Measurements from ENCODE around the gene SLC2A4. TPM values are rescaled to one million over a fixed set of nuclear protein-coding genes. Genes with fewer than 3 reads are reported as not detected.

Gene SLC2A4
- total and polyA plus RNA-seq, 5 donors: 57.6 to 146 (median 102) TPM

Other genes starting within 250 kb of the SLC2A4 start
Only the 30 nearest of the 33 such genes appear.
- 1 to 10 TPM; 5.2 to 9.5 (median 7.6) TPM for gene CLEC10A, start 201.5 kb upstream of the SLC2A4 start, total RNA-seq
- 1.6 TPM for gene CLEC10A, start 201.5 kb upstream of the SLC2A4 start, polyA plus RNA-seq
- gene ASGR2, start 166.9 kb upstream of the SLC2A4 start, total RNA-seq: under 1 TPM in 3 of 4 donors, not detected in 1; 0.21 to 0.64 (median 0.29) TPM
- gene ASGR2, start 166.9 kb upstream of the SLC2A4 start, polyA plus RNA-seq: 0.14 TPM
- under 1 TPM; 0.35 to 0.86 (median 0.63) TPM for gene ASGR1, start 102.3 kb upstream of the SLC2A4 start, total RNA-seq
- 0.57 TPM for gene ASGR1, start 102.3 kb upstream of the SLC2A4 start, polyA plus RNA-seq
- gene DLG4, start 61.9 kb upstream of the SLC2A4 start, total RNA-seq: 10 to 100 TPM; 28.7 to 36.2 (median 31.5) TPM
- 23.3 TPM for gene DLG4, start 61.9 kb upstream of the SLC2A4 start, polyA plus RNA-seq
- gene ACADVL, start 61.8 kb upstream of the SLC2A4 start, total RNA-seq: 1,000 to 10,000 TPM in 3 of 4 donors, 100 to 1,000 TPM in 1; 896 to 1,154 (median 1,049) TPM
- gene ACADVL, start 61.8 kb upstream of the SLC2A4 start, polyA plus RNA-seq: 1,142 TPM
- 10 to 100 TPM; 20.0 to 26.1 (median 23.4) TPM for gene DVL2, start 47.2 kb upstream of the SLC2A4 start, total RNA-seq
- gene DVL2, start 47.2 kb upstream of the SLC2A4 start, polyA plus RNA-seq: 14.6 TPM
- gene PHF23, start 42.3 kb upstream of the SLC2A4 start, total RNA-seq: 10 to 100 TPM; 22.2 to 30.4 (median 24.5) TPM
- gene PHF23, start 42.3 kb upstream of the SLC2A4 start, polyA plus RNA-seq: 18.8 TPM
- 100 to 1,000 TPM; 492 to 540 (median 522) TPM for gene GABARAP, start 39.3 kb upstream of the SLC2A4 start, total RNA-seq
- 741 TPM for gene GABARAP, start 39.3 kb upstream of the SLC2A4 start, polyA plus RNA-seq
- gene CTDNEP1, start 30.0 kb upstream of the SLC2A4 start, total RNA-seq: 100 to 1,000 TPM; 118 to 124 (median 122) TPM
- gene CTDNEP1, start 30.0 kb upstream of the SLC2A4 start, polyA plus RNA-seq: 80.1 TPM
- 100 to 1,000 TPM in 1 of 4 donors, 10 to 100 TPM in 3; 37.9 to 100 (median 82.9) TPM for gene ELP5, start 29.5 kb upstream of the SLC2A4 start, total RNA-seq
- gene ELP5, start 29.5 kb upstream of the SLC2A4 start, polyA plus RNA-seq: 41.7 TPM
- gene CLDN7, start 19.2 kb upstream of the SLC2A4 start, total RNA-seq: 1 to 10 TPM; 1.8 to 3.4 (median 2.8) TPM
- gene CLDN7, start 19.2 kb upstream of the SLC2A4 start, polyA plus RNA-seq: 2.9 TPM
- 1 to 10 TPM; 1.4 to 3.1 (median 1.8) TPM for gene YBX2, start 12.9 kb downstream of the SLC2A4 start, total RNA-seq
- 5.3 TPM for gene YBX2, start 12.9 kb downstream of the SLC2A4 start, polyA plus RNA-seq
- gene EIF5A, start 25.9 kb downstream of the SLC2A4 start, total RNA-seq: 100 to 1,000 TPM; 259 to 311 (median 268) TPM
- 301 TPM for gene EIF5A, start 25.9 kb downstream of the SLC2A4 start, polyA plus RNA-seq
- 10 to 100 TPM; 65.0 to 76.1 (median 65.8) TPM for gene GPS2, start 33.6 kb downstream of the SLC2A4 start, total RNA-seq
- gene GPS2, start 33.6 kb downstream of the SLC2A4 start, polyA plus RNA-seq: 68.4 TPM
- 10 to 100 TPM; 28.3 to 33.4 (median 30.6) TPM for gene NEURL4, start 47.6 kb downstream of the SLC2A4 start, total RNA-seq
- gene NEURL4, start 47.6 kb downstream of the SLC2A4 start, polyA plus RNA-seq: 23.8 TPM
- 10 to 100 TPM; 15.0 to 26.4 (median 20.8) TPM for gene ACAP1, start 54.8 kb downstream of the SLC2A4 start, total RNA-seq
- gene ACAP1, start 54.8 kb downstream of the SLC2A4 start, polyA plus RNA-seq: 8.8 TPM
- gene KCTD11, start 70.4 kb downstream of the SLC2A4 start, total RNA-seq: 1 to 10 TPM; 4.7 to 6.7 (median 6.5) TPM
- 7.8 TPM for gene KCTD11, start 70.4 kb downstream of the SLC2A4 start, polyA plus RNA-seq
- gene TMEM95, start 73.4 kb downstream of the SLC2A4 start, total RNA-seq: not detected
- gene TMEM95, start 73.4 kb downstream of the SLC2A4 start, polyA plus RNA-seq: not detected
- 1 to 10 TPM; 2.1 to 3.6 (median 3.4) TPM for gene TNK1, start 99.4 kb downstream of the SLC2A4 start, total RNA-seq
- gene TNK1, start 99.4 kb downstream of the SLC2A4 start, polyA plus RNA-seq: 1.7 TPM
- gene PLSCR3, start 112.8 kb downstream of the SLC2A4 start, total RNA-seq: 10 to 100 TPM; 19.8 to 25.0 (median 22.9) TPM
- gene PLSCR3, start 112.8 kb downstream of the SLC2A4 start, polyA plus RNA-seq: 25.9 TPM
- 100 to 1,000 TPM in 1 of 4 donors, 10 to 100 TPM in 3; 79.6 to 105 (median 97.3) TPM for gene TMEM256, start 122.4 kb downstream of the SLC2A4 start, total RNA-seq
- 210 TPM for gene TMEM256, start 122.4 kb downstream of the SLC2A4 start, polyA plus RNA-seq
- gene NLGN2, start 126.1 kb downstream of the SLC2A4 start, total RNA-seq: 10 to 100 TPM; 10.7 to 15.7 (median 14.1) TPM
- 6.9 TPM for gene NLGN2, start 126.1 kb downstream of the SLC2A4 start, polyA plus RNA-seq
- not detected for gene SPEM1, start 138.6 kb downstream of the SLC2A4 start, total RNA-seq
- gene SPEM1, start 138.6 kb downstream of the SLC2A4 start, polyA plus RNA-seq: not detected
- not detected for gene SPEM2, start 143.9 kb downstream of the SLC2A4 start, total RNA-seq
- not detected for gene SPEM2, start 143.9 kb downstream of the SLC2A4 start, polyA plus RNA-seq
- gene SPEM3, start 147.1 kb downstream of the SLC2A4 start, total RNA-seq: not detected
- gene SPEM3, start 147.1 kb downstream of the SLC2A4 start, polyA plus RNA-seq: not detected
- gene TMEM102, start 153.7 kb downstream of the SLC2A4 start, total RNA-seq: 1 to 10 TPM; 2.2 to 2.5 (median 2.3) TPM
- 2.1 TPM for gene TMEM102, start 153.7 kb downstream of the SLC2A4 start, polyA plus RNA-seq
- 10 to 100 TPM; 13.9 to 34.8 (median 23.9) TPM for gene FGF11, start 157.8 kb downstream of the SLC2A4 start, total RNA-seq
- gene FGF11, start 157.8 kb downstream of the SLC2A4 start, polyA plus RNA-seq: 31.7 TPM
- gene CHRNB1, start 163.3 kb downstream of the SLC2A4 start, total RNA-seq: 10 to 100 TPM; 11.4 to 15.6 (median 13.1) TPM
- 16.1 TPM for gene CHRNB1, start 163.3 kb downstream of the SLC2A4 start, polyA plus RNA-seq
- 10 to 100 TPM; 73.6 to 86.2 (median 82.2) TPM for gene ZBTB4, start 197.9 kb downstream of the SLC2A4 start, total RNA-seq
- gene ZBTB4, start 197.9 kb downstream of the SLC2A4 start, polyA plus RNA-seq: 41.7 TPM
- gene SLC35G6, start 199.7 kb downstream of the SLC2A4 start, total RNA-seq: not detected
- not detected for gene SLC35G6, start 199.7 kb downstream of the SLC2A4 start, polyA plus RNA-seq

Measured in right cardiac atrium (tissue), 5 donors.